ENCODE measurements around the gene SP5. TPM values are rescaled to one million over a fixed set of nuclear protein-coding genes. Genes with fewer than 3 reads are reported as not detected.

SP5 gene
- total RNA-seq, 1 donor from 2014 or later, result 2.5 TPM

- no peaks in the 10 kb centered on the region for H3K4me1 ChIP-seq
- H3K27me3 ChIP-seq, result no peaks in the 10 kb centered on the region
- no peaks in the 10 kb centered on the region for H3K9me3 ChIP-seq
- no peak for ATAC-seq
- no peaks in the 10 kb centered on the region for H3K36me3 ChIP-seq
- H3K4me3 ChIP-seq, result no peak overlapping the region
- intact Hi-C loops (cut with DNase I), result no loop called here
- H3K27ac ChIP-seq, result no peak overlapping the region
- no peak for TF ChIP-seq CTCF (IDR thresholded peaks at IDR 0.05)
- DNase-seq, result no peak
Measured at GRCh38 chr2:170689481-170689880, 25.7 kb upstream of the SP5 start.

GRCh38 chr2:170690640-170691039, 24.5 kb upstream of the SP5 start:
- Histone ChIP-seq H3K27ac (no peak overlapping the region), H3K27me3 (no peaks in the 10 kb centered on the region), H3K4me1 (no peaks in the 10 kb centered on the region), H3K9me3 (no peaks in the 10 kb centered on the region), H3K4me3 (no peak overlapping the region), H3K36me3 (no peaks in the 10 kb centered on the region)
- intact Hi-C loops (cut with DNase I), result no loop called here
- no peak for ATAC-seq
- no peak for DNase-seq
- no peak for TF ChIP-seq CTCF (IDR thresholded peaks at IDR 0.05)

GRCh38 chr2:170694316-170694715, 20.8 kb upstream of the SP5 start:
- no peaks in the 10 kb centered on the region for H3K36me3 ChIP-seq
- no peak for TF ChIP-seq CTCF (IDR thresholded peaks at IDR 0.05)
- intact Hi-C loops (cut with DNase I), result no loop called here
- no peaks in the 10 kb centered on the region for H3K27me3 ChIP-seq
- H3K4me1 ChIP-seq, result no peaks in the 10 kb centered on the region
- DNase-seq, result no peak
- H3K27ac ChIP-seq, result no peak overlapping the region
- H3K4me3 ChIP-seq, result no peak overlapping the region
- no peaks in the 10 kb centered on the region for H3K9me3 ChIP-seq
- ATAC-seq, result no peak

- no peaks in the 10 kb centered on the region for H3K9me3 ChIP-seq
- ATAC-seq, result no peak
Measured at GRCh38 chr2:170695521-170696410, 19.4 kb upstream of the SP5 start.

GRCh38 chr2:170696948-170697347, 18.2 kb upstream of the SP5 start:
- DNase-seq (no peak), ATAC-seq (no peak)
- H3K27ac ChIP-seq, result no peak overlapping the region
- TF ChIP-seq CTCF (IDR thresholded peaks at IDR 0.05), result no peak
- H3K4me1 ChIP-seq, result no peaks in the 10 kb centered on the region
- H3K36me3 ChIP-seq, result no peaks in the 10 kb centered on the region
- intact Hi-C loops (cut with DNase I), result no loop called here
- no peaks in the 10 kb centered on the region for H3K27me3 ChIP-seq
- H3K9me3 ChIP-seq, result no peaks in the 10 kb centered on the region
- H3K4me3 ChIP-seq, result no peak overlapping the region

More at GRCh38 chr2:170695521-170696410, 19.4 kb upstream of the SP5 start:
- no peak for DNase-seq
- H3K36me3 ChIP-seq, result no peaks in the 10 kb centered on the region
- no peaks in the 10 kb centered on the region for H3K4me1 ChIP-seq
- intact Hi-C loops (cut with DNase I), result no loop called here
- TF ChIP-seq CTCF (IDR thresholded peaks at IDR 0.05), result no peak
- no peak overlapping the region for H3K4me3 ChIP-seq
- no peak overlapping the region for H3K27ac ChIP-seq
- no peaks in the 10 kb centered on the region for H3K27me3 ChIP-seq
